ENCODE results near the gene CMTM6.

- TF ChIP-seq CTCF (IDR thresholded peaks at IDR 0.05): no peak
- TF ChIP-seq POLR2A (IDR thresholded peaks at IDR 0.05): no peak
Measured at GRCh38 chr3:32551496-32551895, 48.8 kb upstream of the CMTM6 start.

Data from heart left ventricle (tissue), 13 donors.